ENCODE data around the gene ARHGAP26.

ARHGAP26 gene

DNA sequence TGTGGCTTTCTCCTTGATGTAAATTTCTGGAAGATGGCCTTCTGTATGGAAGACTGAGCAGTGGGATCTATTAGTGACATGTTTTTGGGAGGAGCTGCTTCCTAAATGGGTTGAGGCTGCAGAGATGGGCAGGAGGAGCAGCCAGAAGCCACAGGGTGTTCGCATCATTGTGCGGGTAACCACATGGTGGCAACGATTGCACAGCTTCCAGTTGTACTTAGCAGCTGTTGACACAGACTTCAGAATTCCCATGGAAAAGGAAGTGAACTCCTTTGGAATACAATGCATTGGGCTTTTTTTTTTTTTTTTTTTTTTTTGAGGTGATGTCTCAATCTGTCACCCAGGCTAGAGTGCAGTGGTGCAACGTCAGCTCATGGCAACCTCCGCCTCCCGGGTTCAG lies 336.0 kb downstream of the ARHGAP26 start:
- Histone ChIP-seq H3K27me3 (ENCODE audit: insufficient read depth, low read length) (no peaks in the 10 kb centered on the region), H3K27ac (ENCODE audit: low read depth, low read length, poor library complexity, severe bottlenecking) (no peak overlapping the region), H4K20me1 (ENCODE audit: insufficient read depth, low read length) (no peaks in the 10 kb centered on the region), H3K9ac (ENCODE audit: low read length) (no peak overlapping the region), H3K36me3 (ENCODE audit: insufficient read depth, low read length) (no peaks in the 10 kb centered on the region), H3K9me2 (ENCODE audit: low read depth, low read length) (no peaks in the 10 kb centered on the region), H3K4me1 (ENCODE audit: insufficient read depth, low read length, severe bottlenecking) (peaks cover 12% of the 10 kb centered on the region), H3F3A (ENCODE audit: insufficient read depth, low read length) (no peaks in the 10 kb centered on the region), H3K4me3 (ENCODE audit: low read depth, low read length, poor library complexity, severe bottlenecking) (no peak overlapping the region), H3K4me2 (ENCODE audit: low read length) (no peak overlapping the region), H2AFZ (ENCODE audit: low read length) (no peak overlapping the region), H3K9me3 (ENCODE audit: low read length) (no peaks in the 10 kb centered on the region), H3K79me2 (ENCODE audit: insufficient read depth, low read length) (no peaks in the 10 kb centered on the region)
- TF ChIP-seq EZH2 (IDR thresholded peaks at IDR 0.05; ENCODE audit: borderline replicate concordance, low read length) = no peak

DNA sequence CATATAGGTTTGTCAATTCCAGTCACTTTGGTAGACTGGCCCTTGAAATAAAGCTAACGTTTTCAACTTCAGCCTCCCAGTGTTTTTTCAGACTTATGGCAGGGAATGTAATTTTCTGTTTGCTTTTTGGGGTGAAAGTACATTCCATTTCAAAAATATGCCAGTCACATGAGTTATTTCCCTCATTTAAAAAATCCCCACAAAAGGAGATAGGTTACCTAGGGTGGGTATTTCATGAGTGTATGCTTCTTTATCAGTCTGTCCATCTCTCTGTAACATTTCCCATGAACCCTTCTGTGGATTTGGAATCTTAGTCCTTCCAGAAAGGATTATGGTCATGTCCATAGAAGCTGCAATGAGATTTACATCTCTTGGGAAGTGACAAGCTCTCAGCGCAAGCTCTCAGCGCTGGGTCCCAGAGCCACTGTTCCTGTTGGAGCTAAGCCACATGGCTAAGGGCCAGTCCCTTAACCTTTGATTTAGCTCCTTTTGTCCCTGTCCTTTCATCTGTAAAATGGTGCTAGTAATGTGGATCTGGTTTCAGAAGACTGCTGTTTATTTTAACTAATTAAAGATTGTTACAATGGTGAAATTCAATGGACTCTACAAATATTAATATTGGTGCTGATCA lies 338.4 kb downstream of the ARHGAP26 start:
- H3K4me2 ChIP-seq (ENCODE audit: low read length) = no peak overlapping the region
- no peaks in the 10 kb centered on the region for H3K36me3 ChIP-seq (ENCODE audit: insufficient read depth, low read length)
- H3K27ac ChIP-seq (ENCODE audit: low read depth, low read length, poor library complexity, severe bottlenecking) = no peak overlapping the region
- no peaks in the 10 kb centered on the region for H3K27me3 ChIP-seq (ENCODE audit: insufficient read depth, low read length)
- no peaks in the 10 kb centered on the region for H4K20me1 ChIP-seq (ENCODE audit: insufficient read depth, low read length)
- H3K79me2 ChIP-seq (ENCODE audit: insufficient read depth, low read length) = no peaks in the 10 kb centered on the region
- H3K9ac ChIP-seq (ENCODE audit: low read length) = no peak overlapping the region
- H3K9me2 ChIP-seq (ENCODE audit: low read depth, low read length) = no peaks in the 10 kb centered on the region
- no peak for TF ChIP-seq EZH2 (IDR thresholded peaks at IDR 0.05; ENCODE audit: borderline replicate concordance, low read length)
- TF ChIP-seq, protein P1, sequence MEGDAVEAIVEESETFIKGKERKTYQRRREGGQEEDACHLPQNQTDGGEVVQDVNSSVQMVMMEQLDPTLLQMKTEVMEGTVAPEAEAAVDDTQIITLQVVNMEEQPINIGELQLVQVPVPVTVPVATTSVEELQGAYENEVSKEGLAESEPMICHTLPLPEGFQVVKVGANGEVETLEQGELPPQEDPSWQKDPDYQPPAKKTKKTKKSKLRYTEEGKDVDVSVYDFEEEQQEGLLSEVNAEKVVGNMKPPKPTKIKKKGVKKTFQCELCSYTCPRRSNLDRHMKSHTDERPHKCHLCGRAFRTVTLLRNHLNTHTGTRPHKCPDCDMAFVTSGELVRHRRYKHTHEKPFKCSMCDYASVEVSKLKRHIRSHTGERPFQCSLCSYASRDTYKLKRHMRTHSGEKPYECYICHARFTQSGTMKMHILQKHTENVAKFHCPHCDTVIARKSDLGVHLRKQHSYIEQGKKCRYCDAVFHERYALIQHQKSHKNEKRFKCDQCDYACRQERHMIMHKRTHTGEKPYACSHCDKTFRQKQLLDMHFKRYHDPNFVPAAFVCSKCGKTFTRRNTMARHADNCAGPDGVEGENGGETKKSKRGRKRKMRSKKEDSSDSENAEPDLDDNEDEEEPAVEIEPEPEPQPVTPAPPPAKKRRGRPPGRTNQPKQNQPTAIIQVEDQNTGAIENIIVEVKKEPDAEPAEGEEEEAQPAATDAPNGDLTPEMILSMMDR (IDR thresholded peaks at IDR 0.05; ENCODE audit: low read length) = no peak
- no peaks in the 10 kb centered on the region for H3F3A ChIP-seq (ENCODE audit: insufficient read depth, low read length)
- no peak overlapping the region for H2AFZ ChIP-seq (ENCODE audit: low read length)
- H3K4me3 ChIP-seq (ENCODE audit: low read depth, low read length, poor library complexity, severe bottlenecking) = no peak overlapping the region
- no peaks in the 10 kb centered on the region for H3K9me3 ChIP-seq (ENCODE audit: low read length)
- H3K4me1 ChIP-seq (ENCODE audit: insufficient read depth, low read length, severe bottlenecking) = peaks cover 13% of the 10 kb centered on the region

DNA sequence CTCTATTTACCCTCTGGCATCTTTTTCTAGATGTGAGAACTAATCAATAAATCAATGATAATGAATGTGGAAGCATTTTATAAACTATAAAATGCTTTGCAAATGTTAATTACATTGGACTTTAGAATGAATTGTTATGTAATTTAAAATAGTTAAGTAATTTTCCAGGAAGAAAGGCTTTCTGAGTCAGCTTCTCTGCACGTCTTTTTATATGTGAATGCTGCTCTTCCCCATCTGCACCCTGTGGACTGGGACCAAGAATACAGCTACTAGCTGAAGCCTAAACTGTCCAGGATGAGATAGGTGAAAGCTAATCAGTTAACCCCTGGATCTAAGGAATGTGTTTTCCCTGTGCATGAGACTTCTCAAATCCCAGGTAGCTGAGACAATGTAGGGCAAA lies 340.4 kb downstream of the ARHGAP26 start:
- H3F3A ChIP-seq (ENCODE audit: insufficient read depth, low read length) = no peaks in the 10 kb centered on the region
- H2AFZ ChIP-seq (ENCODE audit: low read length) = no peak overlapping the region
- H3K4me3 ChIP-seq (ENCODE audit: low read depth, low read length, poor library complexity, severe bottlenecking) = no peak overlapping the region
- H4K20me1 ChIP-seq (ENCODE audit: insufficient read depth, low read length) = no peaks in the 10 kb centered on the region
- no peak for TF ChIP-seq EZH2 (IDR thresholded peaks at IDR 0.05; ENCODE audit: borderline replicate concordance, low read length)
- TF ChIP-seq, protein P1 (IDR thresholded peaks at IDR 0.05; ENCODE audit: low read length) = no peak
- peaks cover 33% of the 10 kb centered on the region for H3K4me1 ChIP-seq (ENCODE audit: insufficient read depth, low read length, severe bottlenecking)
- H3K9me3 ChIP-seq (ENCODE audit: low read length) = no peaks in the 10 kb centered on the region
- H3K79me2 ChIP-seq (ENCODE audit: insufficient read depth, low read length) = no peaks in the 10 kb centered on the region
- H3K4me2 ChIP-seq (ENCODE audit: low read length) = no peak overlapping the region
- no peak overlapping the region for H3K27ac ChIP-seq (ENCODE audit: low read depth, low read length, poor library complexity, severe bottlenecking)
- H3K27me3 ChIP-seq (ENCODE audit: insufficient read depth, low read length) = no peaks in the 10 kb centered on the region
- no peak overlapping the region for H3K9ac ChIP-seq (ENCODE audit: low read length)
- H3K36me3 ChIP-seq (ENCODE audit: insufficient read depth, low read length) = no peaks in the 10 kb centered on the region
- no peaks in the 10 kb centered on the region for H3K9me2 ChIP-seq (ENCODE audit: low read depth, low read length)

DNA sequence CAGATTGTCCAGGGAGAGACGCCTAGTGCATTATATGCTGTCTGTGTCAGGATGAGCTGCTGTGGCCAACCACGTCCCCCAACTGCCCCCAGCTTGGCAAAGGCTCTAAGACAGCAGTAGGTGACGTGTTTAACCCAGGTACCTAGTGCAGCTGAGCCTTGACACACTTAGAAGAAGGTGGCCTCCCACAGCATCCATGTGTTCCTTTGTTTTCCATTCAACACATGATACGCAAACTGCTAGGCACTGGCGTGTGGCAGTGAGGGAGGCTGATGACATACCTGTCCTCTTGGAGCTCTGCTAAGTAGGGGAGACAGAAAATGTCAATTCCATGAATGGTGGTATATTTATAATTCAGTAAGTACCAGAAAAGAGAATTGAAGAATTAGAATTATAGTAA lies 341.6 kb downstream of the ARHGAP26 start:
- no peaks in the 10 kb centered on the region for H4K20me1 ChIP-seq (ENCODE audit: insufficient read depth, low read length)

More for the DNA sequence above, 341.6 kb downstream of the ARHGAP26 start:
- no peak overlapping the region for H3K4me3 ChIP-seq (ENCODE audit: low read depth, low read length, poor library complexity, severe bottlenecking)
- H3K79me2 ChIP-seq (ENCODE audit: insufficient read depth, low read length) = no peaks in the 10 kb centered on the region
- TF ChIP-seq EZH2 (IDR thresholded peaks at IDR 0.05; ENCODE audit: borderline replicate concordance, low read length) = no peak
- TF ChIP-seq, protein P1 (IDR thresholded peaks at IDR 0.05; ENCODE audit: low read length) = no peak
- H3K9me3 ChIP-seq (ENCODE audit: low read length) = no peaks in the 10 kb centered on the region
- H3K9ac ChIP-seq (ENCODE audit: low read length) = no peak overlapping the region
- peaks cover 35% of the 10 kb centered on the region for H3K4me1 ChIP-seq (ENCODE audit: insufficient read depth, low read length, severe bottlenecking)
- no peak overlapping the region for H3K27ac ChIP-seq (ENCODE audit: low read depth, low read length, poor library complexity, severe bottlenecking)
- H3F3A ChIP-seq (ENCODE audit: insufficient read depth, low read length) = no peaks in the 10 kb centered on the region
- no peaks in the 10 kb centered on the region for H3K9me2 ChIP-seq (ENCODE audit: low read depth, low read length)
- H3K4me2 ChIP-seq (ENCODE audit: low read length) = no peak overlapping the region
- no peak overlapping the region for H2AFZ ChIP-seq (ENCODE audit: low read length)
- no peaks in the 10 kb centered on the region for H3K36me3 ChIP-seq (ENCODE audit: insufficient read depth, low read length)
- H3K27me3 ChIP-seq (ENCODE audit: insufficient read depth, low read length) = no peaks in the 10 kb centered on the region
